Measurements from ENCODE around the gene PTGR3. TPM values are rescaled to one million over a fixed set of nuclear protein-coding genes. Genes with fewer than 3 reads are reported as not detected.
A peak's percentile ranks its signal among the peaks of the same experiment; 100 is the strongest.

Gene PTGR3
- total and polyA plus RNA-seq, 2 of the 8 experiments (the other 6 are each of a cell fraction or from before 2014, with no cell fraction given): 2.0 to 3.6 TPM

GRCh38 chr18:75170022-75170789, 38.7 kb downstream of the PTGR3 start:
- Histone ChIP-seq H3K4me3 (ENCODE audit: extremely low read depth in 1 of 4, insufficient read depth in 2 of 4, low read depth in 3 of 4, low read length in 4 of 4) (no peak overlapping the region), H3K27ac (ENCODE audit: low read depth, low read length) (no peak overlapping the region), H3K4me1 (replicated peaks in 1 of 4; ENCODE audit: control insufficient read depth in 3 of 4, insufficient read depth in 4 of 4, low read length in 3 of 4) (peaks cover 0 to 5% (median 0%) of the 10 kb centered on the region in 4 experiments; a peak in 2 of 7 replicates), H4K5ac (ENCODE audit: insufficient read length, low read depth, low read length) (no peak overlapping the region), H2AFZ (ENCODE audit: low read length) (no peak overlapping the region), H2AK5ac (ENCODE audit: low read depth, low read length) (no peak overlapping the region), H3K9ac (replicated peaks in 1 of 4; ENCODE audit: extremely low read depth in 1 of 4, low read depth in 3 of 4, low read length in 3 of 4) (no peak overlapping the region), H2BK20ac (ENCODE audit: low read length) (no peak overlapping the region), H3K14ac (ENCODE audit: insufficient read length) (no peak overlapping the region), H3K79me1 (ENCODE audit: low read depth, low read length) (no peaks in the 10 kb centered on the region), H4K91ac (replicated peaks; ENCODE audit: insufficient read length, low read length) (no peak overlapping the region), H2BK5ac (ENCODE audit: low read depth, low read length) (no peak overlapping the region), H3K4ac (replicated peaks; ENCODE audit: insufficient read length, low read depth, low read length) (no peak overlapping the region), H3K18ac (ENCODE audit: extremely low read depth, low read length) (no peak overlapping the region), H3K4me2 (ENCODE audit: insufficient read depth in 1 of 2, low read depth in 2 of 2, low read length in 2 of 2) (no peak overlapping the region), H3K56ac (replicated peaks; ENCODE audit: insufficient read length, low read depth, low read length) (no peak overlapping the region), H3K79me2 (ENCODE audit: control insufficient read depth in 1 of 2, insufficient read depth in 2 of 2, low read length in 2 of 2) (no peaks in the 10 kb centered on the region), H2BK15ac (ENCODE audit: low read length) (no peak overlapping the region), H3K23me2 (ENCODE audit: low read depth, low read length) (no peaks in the 10 kb centered on the region), H3K27me3 (replicated peaks in 1 of 4; ENCODE audit: control insufficient read depth in 3 of 4, extremely low read depth in 1 of 4, insufficient read depth in 3 of 4, low read length in 3 of 4) (no peaks in the 10 kb centered on the region), H3K23ac (ENCODE audit: insufficient read length) (no peak overlapping the region), H4K8ac (ENCODE audit: extremely low read depth, insufficient read depth, low read length) (no peak overlapping the region; the same call in 1 of the 2 replicates), H3K36me3 (ENCODE audit: control insufficient read depth in 2 of 4, insufficient read depth in 4 of 4, low read length in 3 of 4) (no peaks in the 10 kb centered on the region), H2BK120ac (replicated peaks; ENCODE audit: low read depth, low read length) (no peak overlapping the region), H2BK12ac (ENCODE audit: low read depth, low read length) (no peak overlapping the region), H3K9me3 (ENCODE audit: insufficient read depth in 2 of 2, low read depth in 1 of 2, low read length in 1 of 2) (no peaks in the 10 kb centered on the region), H4K20me1 (replicated peaks in 1 of 2; ENCODE audit: control insufficient read depth in 1 of 2, insufficient read depth in 2 of 2, low read length in 2 of 2) (no peaks in the 10 kb centered on the region)
- ChIA-PET CTCF (ENCODE audit: partially characterized antibody) (interaction anchor here (0.9 kb wide), 1 partner anchor 72 kb away, joined by 4 read pairs; no protein-coding TSS in a partner anchor), POLR2A (ENCODE audit: partially characterized antibody) (no interaction called here)
- WGBS, 2 experiments (ENCODE audit: extremely low coverage in 1 of 2, insufficient coverage in 1 of 2, insufficient read length in 1 of 2, insufficient replicate concordance in 2 of 2, low coverage in 1 of 2, low lambda C conversion rate in 2 of 2, missing lambda C conversion rate in 1 of 2): 95% methylated on average over 34 of the region's 34 CpGs; no CpG with 5 or more reads in 1 of the 2 experiments
- TF ChIP-seq POLR2A (IDR thresholded peaks at IDR 0.05; ENCODE audit: control extremely low read depth in 1 of 2, low read depth in 2 of 2, low read length in 2 of 2) (no peak), RAD21 (IDR thresholded peaks at IDR 0.05 in 1 of 2, conservative IDR thresholded peaks at IDR 0.05 in 1 of 2; ENCODE audit: low read depth in 2 of 2, low read length in 2 of 2) (peak; percentile 25 to 35; a peak in 3 of 4 replicates), CTCF (IDR thresholded peaks at IDR 0.05; ENCODE audit: control extremely low read depth in 1 of 3, insufficient read depth in 1 of 3, low read depth in 1 of 3, low read length in 3 of 3) (peak in 2 of 3 experiments; percentile 13 to 16; a peak in 2 of 4 replicates)
- FAIRE-seq (no peak), DNase-seq (ENCODE audit: low read depth in 1 of 2, low spot score in 2 of 2) (no peak)

Data from H1 (cell line).